ENCODE results near the gene ZNF207. TPM values are rescaled to one million over a fixed set of nuclear protein-coding genes. Genes with fewer than 3 reads are reported as not detected.
"Not testable (repeated sequence)": the region's sequence is repeated elsewhere in the genome, so short reads cannot be mapped to it uniquely, and the experiment has no call there.

The ZNF207 gene
- total RNA-seq, 4 donors from 2014 or later, result 84.4 to 146 (median 99.0) TPM

DNA sequence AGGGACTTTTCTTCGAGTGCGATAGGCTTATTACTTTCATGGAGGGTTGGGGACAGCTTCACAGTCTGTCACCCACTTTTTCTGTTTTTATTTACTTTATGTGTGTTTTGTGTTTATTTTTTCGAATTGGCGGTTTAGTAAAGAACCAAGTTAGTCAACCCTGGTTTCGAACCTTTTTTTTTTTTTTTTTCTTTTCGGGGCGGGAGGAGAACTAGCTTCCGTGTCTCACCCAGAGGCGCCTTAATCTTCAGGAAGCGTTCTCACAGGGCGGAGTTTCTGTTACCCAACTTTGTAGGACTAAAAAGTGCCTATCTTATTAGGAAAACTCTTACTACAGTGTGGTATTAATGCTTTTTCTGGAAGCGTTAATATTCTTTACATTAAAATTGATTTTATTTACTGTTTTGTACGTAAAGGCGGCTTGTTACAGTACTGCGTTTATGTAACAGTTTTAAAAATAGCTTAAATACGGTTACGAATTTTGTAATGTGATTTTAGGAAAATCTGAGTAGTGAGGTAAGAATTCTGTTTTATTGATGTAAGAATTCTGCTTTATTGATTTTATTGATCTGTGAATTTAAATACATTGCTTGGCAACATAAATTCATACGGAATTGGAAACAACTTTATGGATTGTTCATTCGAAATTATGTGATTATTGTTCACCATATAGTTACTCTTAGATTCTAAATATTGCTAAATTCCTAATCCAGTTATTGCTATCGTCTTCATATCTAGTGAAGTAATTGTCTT lies 885 bp downstream of the ZNF207 start:
- no peak for TF ChIP-seq POLR2AphosphoS5 (IDR thresholded peaks at IDR 0.05)
- TF ChIP-seq POLR2A (IDR thresholded peaks at IDR 0.05), result no peak
- TF ChIP-seq EP300 (IDR thresholded peaks at IDR 0.05), result no peak
- TF ChIP-seq, protein P1, sequence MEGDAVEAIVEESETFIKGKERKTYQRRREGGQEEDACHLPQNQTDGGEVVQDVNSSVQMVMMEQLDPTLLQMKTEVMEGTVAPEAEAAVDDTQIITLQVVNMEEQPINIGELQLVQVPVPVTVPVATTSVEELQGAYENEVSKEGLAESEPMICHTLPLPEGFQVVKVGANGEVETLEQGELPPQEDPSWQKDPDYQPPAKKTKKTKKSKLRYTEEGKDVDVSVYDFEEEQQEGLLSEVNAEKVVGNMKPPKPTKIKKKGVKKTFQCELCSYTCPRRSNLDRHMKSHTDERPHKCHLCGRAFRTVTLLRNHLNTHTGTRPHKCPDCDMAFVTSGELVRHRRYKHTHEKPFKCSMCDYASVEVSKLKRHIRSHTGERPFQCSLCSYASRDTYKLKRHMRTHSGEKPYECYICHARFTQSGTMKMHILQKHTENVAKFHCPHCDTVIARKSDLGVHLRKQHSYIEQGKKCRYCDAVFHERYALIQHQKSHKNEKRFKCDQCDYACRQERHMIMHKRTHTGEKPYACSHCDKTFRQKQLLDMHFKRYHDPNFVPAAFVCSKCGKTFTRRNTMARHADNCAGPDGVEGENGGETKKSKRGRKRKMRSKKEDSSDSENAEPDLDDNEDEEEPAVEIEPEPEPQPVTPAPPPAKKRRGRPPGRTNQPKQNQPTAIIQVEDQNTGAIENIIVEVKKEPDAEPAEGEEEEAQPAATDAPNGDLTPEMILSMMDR (IDR thresholded peaks at IDR 0.05), result no peak
- 0 to 1% methylated on average over 20 of the region's 20 CpGs for WGBS, 2 donors (ENCODE audit: low coverage in 1 of 2)
- H3K27me3 ChIP-seq, result no peaks in the 10 kb centered on the region
- no peak for ATAC-seq
- H3K4me3 ChIP-seq, result peak overlapping the region; percentile 72 to 99
- H3K9me3 ChIP-seq, result no peaks in the 10 kb centered on the region
- H3K36me3 ChIP-seq, result peaks cover 0 to 37% of the 10 kb centered on the region in 2 donors
- H3K27ac ChIP-seq, result peak overlapping the region; percentile 91 to 99 (median 94)
- H3K4me1 ChIP-seq, result peaks cover 5 to 62% (median 37%) of the 10 kb centered on the region in 3 donors

DNA sequence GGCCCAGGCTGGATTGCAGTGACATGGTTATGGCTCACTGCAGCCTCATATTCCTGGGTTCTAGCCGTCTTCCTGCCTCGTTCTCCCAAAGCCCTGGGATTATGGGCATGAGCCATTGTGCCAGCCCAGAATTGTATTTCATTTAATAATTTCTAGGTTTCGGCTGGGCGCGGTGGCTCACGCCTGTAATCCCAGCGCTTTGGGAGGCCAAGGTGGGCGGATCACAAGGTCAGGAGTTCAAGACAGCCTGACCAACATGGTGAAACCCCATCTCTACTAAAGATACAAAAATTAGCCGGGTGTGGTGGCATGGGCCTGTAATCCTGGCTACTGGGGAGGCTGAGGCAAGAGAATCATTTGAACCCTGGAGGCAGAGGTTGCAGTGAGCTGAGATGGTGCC lies 2.8 kb downstream of the ZNF207 start:
- WGBS, 2 donors (ENCODE audit: low coverage in 1 of 2), result 89 to 100% methylated on average over 1 to 5 of the region's 9 CpGs
- H3K27me3 ChIP-seq, ATAC-seq, H3K9me3 ChIP-seq, H3K27ac ChIP-seq: not testable (repeated sequence)
- Histone ChIP-seq H3K36me3 (peaks cover 0 to 48% of the 10 kb centered on the region in 2 donors), H3K4me1 (peaks cover 5 to 80% (median 40%) of the 10 kb centered on the region in 3 donors), H3K4me3 (peak overlapping the region in 1 of 2 donors; percentile 72)

DNA sequence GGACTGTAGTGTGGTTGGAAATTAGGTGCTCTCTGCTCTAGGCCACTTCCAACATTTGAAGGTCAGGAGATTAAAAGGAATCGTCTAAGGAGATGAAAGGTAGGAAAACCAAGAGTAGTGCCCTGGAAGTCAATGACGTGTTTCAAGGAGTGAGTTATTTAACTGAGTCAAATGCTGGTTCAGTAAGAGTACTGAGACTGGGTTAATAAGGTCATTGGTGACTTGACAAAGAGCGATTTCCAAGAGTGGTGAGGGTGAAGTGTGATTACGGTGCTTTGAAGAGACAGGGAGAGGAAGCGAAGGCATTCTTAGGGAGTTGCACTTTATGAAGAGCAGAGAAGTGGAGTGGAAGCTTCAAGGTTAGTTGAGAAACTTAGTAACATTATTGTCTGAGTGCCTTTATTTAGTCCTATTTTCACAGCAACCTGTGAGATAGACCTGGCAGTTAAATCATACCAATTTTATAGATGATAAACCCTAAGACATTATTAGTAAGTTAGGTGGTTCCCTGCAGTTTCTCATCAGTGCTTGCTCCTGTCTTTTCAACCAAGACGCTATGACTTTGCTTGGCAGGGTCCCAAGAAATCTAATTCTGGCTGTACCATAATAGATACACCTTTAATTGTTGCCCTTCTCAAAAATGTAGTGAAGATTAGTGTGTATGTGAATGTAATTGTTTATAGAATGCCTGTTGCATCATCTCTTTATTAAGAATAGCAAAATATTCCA lies 5.9 kb downstream of the ZNF207 start:
- H3K36me3 ChIP-seq, result peaks cover 0 to 78% of the 10 kb centered on the region in 2 donors
- TF ChIP-seq POLR2AphosphoS5 (IDR thresholded peaks at IDR 0.05), result no peak
- no peaks in the 10 kb centered on the region for H3K27me3 ChIP-seq
- no peak overlapping the region for H3K27ac ChIP-seq
- H3K4me1 ChIP-seq, result peaks cover 5 to 85% (median 37%) of the 10 kb centered on the region in 3 donors
- 42 to 56% methylated on average over 6 of the region's 6 CpGs for WGBS, 2 donors (ENCODE audit: low coverage in 1 of 2)
- no peak for ATAC-seq
- H3K4me3 ChIP-seq, result peak overlapping the region in 1 of 2 donors; percentile 9
- no peaks in the 10 kb centered on the region for H3K9me3 ChIP-seq

DNA sequence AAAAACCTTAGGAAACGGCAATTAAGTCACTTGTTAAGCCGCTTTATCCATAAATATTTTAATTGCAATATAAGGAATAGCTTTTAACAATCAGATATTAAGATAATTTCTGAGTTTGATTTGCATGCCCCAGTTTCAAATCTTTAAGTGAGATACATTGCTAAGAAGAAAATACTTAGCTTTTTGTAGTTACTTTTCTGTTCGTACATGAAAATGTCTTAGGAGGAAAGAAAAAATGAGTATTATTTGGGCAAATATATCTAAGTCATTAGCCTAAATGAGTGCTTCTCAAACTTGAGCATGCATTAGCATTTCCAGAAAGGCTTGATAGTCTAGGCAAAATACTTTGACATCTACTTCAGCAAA lies 6.4 kb downstream of the ZNF207 start:
- H3K4me1 ChIP-seq, result peaks cover 5 to 83% (median 37%) of the 10 kb centered on the region in 3 donors

DNA sequence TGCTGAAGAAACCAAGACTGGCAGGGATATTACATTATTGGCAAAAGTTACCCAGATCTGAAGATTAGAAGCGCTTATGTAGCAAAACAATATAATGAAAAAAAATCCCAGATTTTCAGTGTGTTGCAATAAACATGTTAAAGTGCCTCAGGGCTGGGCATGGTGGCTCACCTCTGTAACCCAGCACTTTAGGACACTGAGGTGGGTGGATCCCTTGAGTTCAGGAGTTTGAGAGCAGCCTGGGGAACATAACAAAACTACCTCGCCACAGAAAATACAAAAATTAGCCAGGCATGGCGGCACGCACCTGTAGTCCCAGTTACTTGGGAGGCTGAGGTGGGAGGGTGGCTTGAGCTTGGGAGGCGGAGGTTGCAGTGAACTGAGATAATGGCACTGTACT lies 6.8 kb downstream of the ZNF207 start:
- Histone ChIP-seq H3K9me3 (no peaks in the 10 kb centered on the region), H3K27me3 (no peaks in the 10 kb centered on the region), H3K4me1 (peaks cover 5 to 80% (median 36%) of the 10 kb centered on the region in 3 donors), H3K4me3 (no peak overlapping the region), H3K27ac (no peak overlapping the region), H3K36me3 (peaks cover 0 to 88% of the 10 kb centered on the region in 2 donors)
- ATAC-seq, result no peak
- WGBS, 2 donors (ENCODE audit: low coverage in 1 of 2), result 96 to 97% methylated on average over 5 of the region's 5 CpGs
- TF ChIP-seq POLR2AphosphoS5 (IDR thresholded peaks at IDR 0.05) (no peak), POLR2A (IDR thresholded peaks at IDR 0.05) (no peak), EP300 (IDR thresholded peaks at IDR 0.05) (no peak)
- TF ChIP-seq, protein P1 (IDR thresholded peaks at IDR 0.05), result no peak

More for the DNA sequence above, 6.4 kb downstream of the ZNF207 start:
- Histone ChIP-seq H3K36me3 (peaks cover 0 to 84% of the 10 kb centered on the region in 2 donors), H3K4me3 (no peak overlapping the region), H3K27me3 (no peaks in the 10 kb centered on the region), H3K9me3 (no peaks in the 10 kb centered on the region), H3K27ac (no peak overlapping the region)
- WGBS, 2 donors (ENCODE audit: low coverage in 1 of 2), result 71 to 87% methylated on average over 3 of the region's 3 CpGs
- no peak for ATAC-seq
- TF ChIP-seq, protein P1 (IDR thresholded peaks at IDR 0.05), result no peak
- no peak for TF ChIP-seq EP300 (IDR thresholded peaks at IDR 0.05)

Measured in gastroesophageal sphincter (tissue), 4 donors.